Stimulated activated naive B cell treated with anti-CD40 and anti-IgM and Interleukin-4, amounts not matched to agents 10 μg/mL and 1 μg/mL and 100 μg/mL, for 72 hours (primary cell): Measurements from ENCODE around the gene SESN3.
"Not testable (repeated sequence)": the region's sequence is repeated elsewhere in the genome, so short reads cannot be mapped to it uniquely, and the experiment has no call there.

Source experiments
- ATAC-seq, 2 donors: fragments of 150-1000 bp; cut with Tn5 transposase; replicated peaks; 2 replicates each; pipeline ENCODE4 v1.10.0; 2021; ENCODE audit warnings: moderate library complexity in 1 of 2
- DNase-seq: peaks from one replicate; pipeline ENCODE4 v3.0.0; 2021
- H3K27ac Mint-ChIP-seq: one replicate; pipeline ENCODE4 v1.8.0; 2022; ENCODE audit warnings: mild to moderate bottlenecking, mixed read lengths
- H3K27me3 Mint-ChIP-seq, 2 donors: one replicate each; pipeline ENCODE4 v1.8.0; 2022; ENCODE audit warnings: mixed read lengths in 2 of 2
- H3K36me3 Mint-ChIP-seq, 2 donors: one replicate each; pipeline ENCODE4 v1.8.0; 2022; ENCODE audit warnings: mixed read lengths in 2 of 2, mild to moderate bottlenecking in 1 of 2
- H3K4me1 Mint-ChIP-seq, 2 donors: one replicate each; pipeline ENCODE4 v1.8.0; 2022; ENCODE audit warnings: mixed read lengths in 2 of 2, mild to moderate bottlenecking in 1 of 2
- H3K4me3 Mint-ChIP-seq, 2 donors: one replicate each; pipeline ENCODE4 v1.8.0; 2022; ENCODE audit warnings: mild to moderate bottlenecking in 2 of 2, mixed read lengths in 2 of 2, moderate library complexity in 1 of 2
- H3K9me3 Mint-ChIP-seq, 2 donors: one replicate each; pipeline ENCODE4 v1.8.0; 2022; ENCODE audit warnings: mixed read lengths in 2 of 2, mild to moderate bottlenecking in 1 of 2

SESN3 gene

GRCh38 chr11:95219599-95219998 lies 11.4 kb downstream of the SESN3 start:
- Mint-ChIP-seq H3K36me3 (peaks cover 12 to 26% of the 10 kb centered on the region in 2 donors), H3K4me1 (peaks cover 14 to 22% of the 10 kb centered on the region in 2 donors), H3K9me3 (peaks cover 1 to 4% of the 10 kb centered on the region in 2 donors), H3K4me3 (no peak overlapping the region), H3K27me3 (no peaks in the 10 kb centered on the region), H3K27ac (no peak overlapping the region)
- DNase-seq (no peak), ATAC-seq (no peak)

- H3K9me3 Mint-ChIP-seq = peaks cover 1 to 4% of the 10 kb centered on the region in 2 donors
Observed at GRCh38 chr11:95218149-95218548, 12.9 kb downstream of the SESN3 start.

DNA sequence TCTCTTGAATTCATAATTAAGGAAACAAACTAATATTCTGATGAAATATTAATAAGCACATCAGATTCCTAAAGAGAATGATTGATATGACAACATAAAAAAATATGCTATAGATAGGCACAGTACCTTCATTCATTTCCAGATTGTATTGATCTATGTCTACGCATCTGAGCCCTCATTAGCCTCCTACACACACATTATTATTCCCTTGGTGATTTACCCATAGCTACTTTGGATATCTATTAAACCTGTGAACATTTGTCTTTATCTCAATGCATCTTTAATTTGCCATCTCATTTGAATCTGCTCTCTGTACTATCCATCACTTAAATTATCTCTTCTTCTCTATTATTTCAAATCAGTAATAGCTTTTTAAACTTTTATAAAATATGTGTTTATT lies 18.4 kb downstream of the SESN3 start:
- no peak overlapping the region for H3K4me3 Mint-ChIP-seq
- H3K27ac Mint-ChIP-seq = no peak overlapping the region
- peaks cover 19 to 21% of the 10 kb centered on the region in 2 donors for H3K36me3 Mint-ChIP-seq
- no peak for DNase-seq
- H3K9me3 Mint-ChIP-seq = peaks cover 0 to 3% of the 10 kb centered on the region in 2 donors
- ATAC-seq = no peak
- no peaks in the 10 kb centered on the region for H3K27me3 Mint-ChIP-seq
- H3K4me1 Mint-ChIP-seq = peaks cover 11 to 19% of the 10 kb centered on the region in 2 donors

More at GRCh38 chr11:95218149-95218548, 12.9 kb downstream of the SESN3 start:
- Mint-ChIP-seq H3K27me3 (no peaks in the 10 kb centered on the region), H3K36me3 (peaks cover 10 to 24% of the 10 kb centered on the region in 2 donors), H3K4me3 (no peak overlapping the region), H3K4me1 (peaks cover 17 to 24% of the 10 kb centered on the region in 2 donors), H3K27ac (no peak overlapping the region)
- DNase-seq (no peak), ATAC-seq (no peak)

GRCh38 chr11:95209535-95209934 lies 21.5 kb downstream of the SESN3 start:
- H3K27me3 Mint-ChIP-seq, DNase-seq, H3K27ac Mint-ChIP-seq, H3K4me3 Mint-ChIP-seq, H3K9me3 Mint-ChIP-seq, ATAC-seq: not testable (repeated sequence)
- H3K4me1 Mint-ChIP-seq = peaks cover 11 to 34% of the 10 kb centered on the region in 2 donors
- peaks cover 20 to 28% of the 10 kb centered on the region in 2 donors for H3K36me3 Mint-ChIP-seq

GRCh38 chr11:95200781-95201457 lies 30.1 kb downstream of the SESN3 start:
- H3K27ac Mint-ChIP-seq = no peak overlapping the region
- H3K27me3 Mint-ChIP-seq = no peaks in the 10 kb centered on the region
- no peak overlapping the region for H3K4me3 Mint-ChIP-seq
- DNase-seq (no peak), ATAC-seq (no peak)
- peaks cover 15 to 45% of the 10 kb centered on the region in 2 donors for H3K4me1 Mint-ChIP-seq
- peaks cover 0 to 2% of the 10 kb centered on the region in 2 donors for H3K9me3 Mint-ChIP-seq
- H3K36me3 Mint-ChIP-seq = peaks cover 9 to 11% of the 10 kb centered on the region in 2 donors

DNA sequence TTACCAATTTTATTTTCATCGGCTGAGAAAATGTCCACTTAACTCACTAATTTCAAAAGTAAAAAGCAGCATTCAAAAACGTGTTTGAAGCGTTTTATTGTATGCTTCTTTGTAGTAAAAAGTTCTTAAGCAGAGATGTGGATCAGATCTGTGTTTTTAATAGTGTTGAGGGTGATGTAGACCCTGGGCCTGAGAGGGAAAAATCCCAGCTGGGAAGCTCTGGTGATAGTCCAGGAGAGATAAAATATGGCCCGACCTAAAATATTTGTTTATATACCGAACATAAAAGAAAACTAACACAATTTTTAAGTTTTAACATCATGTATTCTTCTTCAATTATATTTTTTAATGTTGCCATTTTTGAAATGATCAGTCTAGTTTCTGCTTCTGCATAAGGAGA lies 35.2 kb downstream of the SESN3 start:
- Mint-ChIP-seq H3K27ac (no peak overlapping the region), H3K4me1 (peaks cover 16 to 26% of the 10 kb centered on the region in 2 donors)

DNA sequence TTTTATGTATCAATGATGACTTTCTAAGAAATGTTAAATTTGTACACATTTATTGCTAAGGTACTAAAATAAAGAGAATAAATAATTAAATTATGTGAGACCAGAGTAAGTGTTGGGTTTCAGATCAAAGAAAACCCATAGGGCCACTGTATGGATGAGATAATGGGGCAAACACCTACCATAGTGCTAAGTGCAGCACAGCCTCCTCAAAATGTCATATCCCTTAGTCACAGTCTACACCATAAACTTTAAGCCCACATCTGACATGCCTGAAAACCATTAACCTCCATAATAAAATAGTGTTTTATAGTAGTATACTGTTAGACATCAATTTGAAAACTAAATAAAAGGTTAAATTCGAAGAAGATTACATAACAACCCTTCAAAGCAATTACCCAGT lies 37.5 kb downstream of the SESN3 start:
- ATAC-seq (no peak), DNase-seq (no peak)
- no peaks in the 10 kb centered on the region for H3K27me3 Mint-ChIP-seq
- H3K27ac Mint-ChIP-seq = no peak overlapping the region
- peaks cover 16 to 26% of the 10 kb centered on the region in 2 donors for H3K4me1 Mint-ChIP-seq
- peaks cover 14 to 36% of the 10 kb centered on the region in 2 donors for H3K36me3 Mint-ChIP-seq
- H3K9me3 Mint-ChIP-seq = no peaks in the 10 kb centered on the region
- no peak overlapping the region for H3K4me3 Mint-ChIP-seq

More for the DNA sequence above, 35.2 kb downstream of the SESN3 start:
- Mint-ChIP-seq H3K36me3 (peaks cover 6 to 21% of the 10 kb centered on the region in 2 donors), H3K27me3 (no peaks in the 10 kb centered on the region), H3K9me3 (no peaks in the 10 kb centered on the region), H3K4me3 (no peak overlapping the region)
- ATAC-seq (no peak), DNase-seq (no peak)

DNA sequence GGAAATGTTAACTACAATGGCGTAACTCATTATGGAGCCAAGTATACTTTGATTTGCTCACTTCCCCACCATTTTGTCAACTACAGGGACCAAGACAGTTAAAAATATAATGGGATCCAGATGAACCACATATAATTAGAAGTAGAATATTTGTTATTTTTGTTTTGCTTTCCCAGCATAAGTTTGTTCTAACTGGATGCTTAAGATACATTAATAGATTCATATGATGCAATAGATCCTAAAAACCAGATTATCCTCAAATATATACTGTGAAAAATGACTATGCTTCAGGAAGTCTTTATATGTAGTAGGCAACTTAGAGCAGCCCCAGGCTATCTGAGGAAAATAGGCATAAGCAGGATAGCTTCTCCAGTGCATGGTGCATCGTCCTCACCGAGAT lies 38.3 kb downstream of the SESN3 start:
- Mint-ChIP-seq H3K4me1 (peaks cover 13 to 23% of the 10 kb centered on the region in 2 donors), H3K4me3 (no peak overlapping the region), H3K9me3 (no peaks in the 10 kb centered on the region), H3K27me3 (no peaks in the 10 kb centered on the region), H3K27ac (no peak overlapping the region), H3K36me3 (peaks cover 17 to 38% of the 10 kb centered on the region in 2 donors)
- ATAC-seq = no peak
- DNase-seq = no peak

- DNase-seq = no peak
- ATAC-seq = no peak
- H3K36me3 Mint-ChIP-seq = peaks cover 33 to 48% of the 10 kb centered on the region in 2 donors
- peaks cover 13 to 14% of the 10 kb centered on the region in 2 donors for H3K4me1 Mint-ChIP-seq
- no peak overlapping the region for H3K27ac Mint-ChIP-seq
- H3K27me3 Mint-ChIP-seq = no peaks in the 10 kb centered on the region
- H3K4me3 Mint-ChIP-seq = no peak overlapping the region
- H3K9me3 Mint-ChIP-seq = no peaks in the 10 kb centered on the region
Observed at GRCh38 chr11:95187723-95188122, 43.3 kb downstream of the SESN3 start.

DNA sequence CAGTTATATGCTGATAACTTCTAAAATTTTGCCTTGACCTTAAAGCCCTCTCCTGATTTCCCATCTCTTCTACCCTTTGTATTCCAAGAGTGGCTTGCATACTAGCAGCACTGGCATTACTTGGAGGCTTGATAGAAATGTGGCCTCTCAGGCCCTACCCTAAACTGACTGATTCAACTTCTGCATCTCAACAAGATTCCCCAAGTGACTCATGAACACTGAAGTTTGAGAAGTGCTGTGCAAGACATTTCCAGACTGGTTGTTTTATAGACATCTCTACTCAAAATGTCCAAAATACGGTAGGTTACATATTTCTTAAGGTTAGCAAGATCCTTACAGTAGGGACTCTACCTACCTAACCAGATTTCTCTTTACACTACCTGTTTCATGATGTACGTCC lies 48.6 kb downstream of the SESN3 start:
- Mint-ChIP-seq H3K9me3 (no peaks in the 10 kb centered on the region), H3K27ac (no peak overlapping the region), H3K4me1 (peaks cover 12 to 13% of the 10 kb centered on the region in 2 donors), H3K27me3 (no peaks in the 10 kb centered on the region), H3K4me3 (no peak overlapping the region), H3K36me3 (peaks cover 26 to 34% of the 10 kb centered on the region in 2 donors)
- DNase-seq = no peak
- no peak for ATAC-seq

GRCh38 chr11:95175818-95176380 lies 55.1 kb downstream of the SESN3 start:
- DNase-seq (no peak), ATAC-seq (no peak)
- Mint-ChIP-seq H3K27me3 (no peaks in the 10 kb centered on the region), H3K36me3 (peaks cover 19 to 24% of the 10 kb centered on the region in 2 donors), H3K9me3 (no peaks in the 10 kb centered on the region), H3K4me1 (no peaks in the 10 kb centered on the region), H3K4me3 (no peak overlapping the region), H3K27ac (no peak overlapping the region)

GRCh38 chr11:95170294-95170693 lies 60.7 kb downstream of the SESN3 start:
- H3K27ac Mint-ChIP-seq = no peak overlapping the region
- ATAC-seq = no peak
- no peak overlapping the region for H3K4me3 Mint-ChIP-seq
- no peaks in the 10 kb centered on the region for H3K27me3 Mint-ChIP-seq
- peaks cover 7 to 12% of the 10 kb centered on the region in 2 donors for H3K4me1 Mint-ChIP-seq
- no peak for DNase-seq
- H3K36me3 Mint-ChIP-seq = peaks cover 4 to 14% of the 10 kb centered on the region in 2 donors
- H3K9me3 Mint-ChIP-seq = no peaks in the 10 kb centered on the region

DNA sequence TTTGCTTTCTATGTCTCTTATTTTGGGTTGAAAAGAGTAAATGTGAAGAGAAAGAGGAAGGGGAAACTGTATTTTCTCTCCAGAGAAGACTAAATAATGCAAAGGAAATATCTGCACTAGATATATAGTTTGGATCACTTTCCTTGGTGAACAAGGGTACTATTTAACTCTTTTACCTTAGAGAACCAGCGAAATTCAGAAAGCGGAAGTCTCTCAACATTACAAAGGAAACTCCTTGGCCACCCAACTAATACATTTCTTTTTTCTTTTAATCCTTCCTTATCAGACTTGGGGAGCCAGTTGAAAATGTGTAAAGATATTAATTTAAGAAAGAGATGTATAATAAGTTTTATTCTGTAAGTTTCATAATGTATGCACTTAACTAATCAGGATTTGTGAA lies 64.2 kb downstream of the SESN3 start:
- H3K27me3 Mint-ChIP-seq = no peaks in the 10 kb centered on the region
- H3K27ac Mint-ChIP-seq = peak overlapping the region; percentile 1
- no peak for ATAC-seq
- H3K4me3 Mint-ChIP-seq = no peak overlapping the region
- DNase-seq = no peak
- H3K4me1 Mint-ChIP-seq = peaks cover 12 to 26% of the 10 kb centered on the region in 2 donors
- peaks cover 6 to 22% of the 10 kb centered on the region in 2 donors for H3K36me3 Mint-ChIP-seq
- H3K9me3 Mint-ChIP-seq = no peaks in the 10 kb centered on the region

DNA sequence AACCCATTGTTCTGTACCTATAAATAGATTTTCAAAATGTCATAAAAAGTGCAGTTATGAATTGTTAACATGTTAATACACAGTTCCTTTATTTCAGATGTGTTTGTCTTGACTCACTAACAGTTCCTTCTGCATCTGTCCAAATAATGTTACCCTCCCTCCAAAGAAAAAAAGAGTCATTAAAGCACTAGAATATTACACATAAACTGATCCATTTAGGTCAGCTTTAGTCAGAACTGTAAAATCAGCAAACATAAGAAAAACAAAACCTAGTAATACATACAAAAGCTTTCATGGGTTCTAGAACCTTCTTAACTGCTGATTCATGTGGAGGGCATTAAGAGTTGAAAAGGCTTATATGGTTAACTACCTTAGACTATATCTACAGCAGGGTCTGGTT lies 65.4 kb downstream of the SESN3 start:
- Mint-ChIP-seq H3K27me3 (no peaks in the 10 kb centered on the region), H3K4me3 (no peak overlapping the region), H3K4me1 (peaks cover 14 to 26% of the 10 kb centered on the region in 2 donors), H3K36me3 (peaks cover 11 to 30% of the 10 kb centered on the region in 2 donors), H3K27ac (no peak overlapping the region), H3K9me3 (no peaks in the 10 kb centered on the region)
- DNase-seq (no peak), ATAC-seq (peak; percentile 55 to 61)

DNA sequence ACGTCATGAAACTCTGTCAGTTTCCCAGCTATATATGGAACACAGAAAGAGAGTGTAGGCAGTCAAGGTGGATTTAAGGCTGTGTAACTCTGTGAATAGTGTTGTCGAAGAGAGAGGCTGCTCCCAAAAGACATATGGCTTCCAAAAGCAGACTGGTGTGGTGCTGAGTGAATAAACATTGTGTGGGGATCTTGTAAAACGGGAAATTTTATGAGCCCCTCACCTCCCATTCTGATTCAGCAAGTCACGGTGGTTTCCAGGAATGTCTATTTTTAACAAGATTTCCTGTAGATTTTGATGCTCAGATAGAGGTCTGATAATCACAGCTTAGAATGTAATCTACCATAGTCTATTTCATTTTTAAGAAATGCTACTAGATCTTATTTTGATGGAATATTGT lies 67.9 kb downstream of the SESN3 start:
- H3K36me3 Mint-ChIP-seq = peaks cover 28 to 32% of the 10 kb centered on the region in 2 donors
- H3K27ac Mint-ChIP-seq = peak overlapping the region; percentile 53
- ATAC-seq = no peak
- peaks cover 13 to 36% of the 10 kb centered on the region in 2 donors for H3K4me1 Mint-ChIP-seq
- no peak for DNase-seq
- no peaks in the 10 kb centered on the region for H3K27me3 Mint-ChIP-seq
- H3K4me3 Mint-ChIP-seq = no peak overlapping the region
- H3K9me3 Mint-ChIP-seq = no peaks in the 10 kb centered on the region
